Tibial nerve (tissue), 3 donors: ENCODE results near the gene LHX3.

Experiments
- POLR2A ChIP-seq, 2 donors: fragments of 450-650 bp; IDR thresholded peaks; one replicate each; pipeline ENCODE4 v1.6.1; 2017; ENCODE audit warnings: antibody characterized with exemption in 2 of 2, mild to moderate bottlenecking in 2 of 2, moderate library complexity in 2 of 2
- TF ChIP-seq, protein P1 (sequence below), 5 experiments: fragments of 200-600 bp in 3 of 5; fragments of 450-650 bp in 2 of 5; sonication (generic) in 3 of 5; IDR thresholded peaks; one replicate each; pipeline ENCODE4 v1.5.1; 2016 to 2019; ENCODE audit warnings: antibody characterized with exemption in 5 of 5, mild to moderate bottlenecking in 3 of 5, moderate library complexity in 2 of 5

- TF ChIP-seq, protein P1, sequence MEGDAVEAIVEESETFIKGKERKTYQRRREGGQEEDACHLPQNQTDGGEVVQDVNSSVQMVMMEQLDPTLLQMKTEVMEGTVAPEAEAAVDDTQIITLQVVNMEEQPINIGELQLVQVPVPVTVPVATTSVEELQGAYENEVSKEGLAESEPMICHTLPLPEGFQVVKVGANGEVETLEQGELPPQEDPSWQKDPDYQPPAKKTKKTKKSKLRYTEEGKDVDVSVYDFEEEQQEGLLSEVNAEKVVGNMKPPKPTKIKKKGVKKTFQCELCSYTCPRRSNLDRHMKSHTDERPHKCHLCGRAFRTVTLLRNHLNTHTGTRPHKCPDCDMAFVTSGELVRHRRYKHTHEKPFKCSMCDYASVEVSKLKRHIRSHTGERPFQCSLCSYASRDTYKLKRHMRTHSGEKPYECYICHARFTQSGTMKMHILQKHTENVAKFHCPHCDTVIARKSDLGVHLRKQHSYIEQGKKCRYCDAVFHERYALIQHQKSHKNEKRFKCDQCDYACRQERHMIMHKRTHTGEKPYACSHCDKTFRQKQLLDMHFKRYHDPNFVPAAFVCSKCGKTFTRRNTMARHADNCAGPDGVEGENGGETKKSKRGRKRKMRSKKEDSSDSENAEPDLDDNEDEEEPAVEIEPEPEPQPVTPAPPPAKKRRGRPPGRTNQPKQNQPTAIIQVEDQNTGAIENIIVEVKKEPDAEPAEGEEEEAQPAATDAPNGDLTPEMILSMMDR (IDR thresholded peaks at IDR 0.05), result no peak
- no peak for TF ChIP-seq POLR2A (IDR thresholded peaks at IDR 0.05)
Measured at GRCh38 chr9:136160995-136161610, 43.8 kb downstream of the LHX3 start.
